Activated T-cell treated with anti-CD3 and anti-CD28 coated beads for 48 hours (primary cell): ENCODE data around the gene IL9.
"Not testable (repeated sequence)": the region's sequence is repeated elsewhere in the genome, so short reads cannot be mapped to it uniquely, and the experiment has no call there.

Source experiments
- DNase-seq: peaks from one replicate; pipeline ENCODE4 v3.0.0-alpha.2; 2020; ENCODE audit warnings: low read depth

IL9 gene

GRCh38 chr5:135868681-135869080 is 27.0 kb downstream of the IL9 start:
- DNase-seq: no peak

GRCh38 chr5:135867599-135867998 is 28.0 kb downstream of the IL9 start:
- DNase-seq: no peak

- DNase-seq: no peak
Observed at GRCh38 chr5:135866016-135866415, 29.6 kb downstream of the IL9 start.

- no peak for DNase-seq
Observed at GRCh38 chr5:135864503-135865435, 30.9 kb downstream of the IL9 start.

- no peak for DNase-seq
Observed at GRCh38 chr5:135862744-135863143, 32.9 kb downstream of the IL9 start.

- no peak for DNase-seq
Observed at GRCh38 chr5:135862086-135862485, 33.6 kb downstream of the IL9 start.

GRCh38 chr5:135861641-135862040 is 34.0 kb downstream of the IL9 start:
- no peak for DNase-seq

GRCh38 chr5:135859641-135860040 is 36.0 kb downstream of the IL9 start:
- DNase-seq: no peak

- not testable (repeated sequence) for DNase-seq
Observed at GRCh38 chr5:135859186-135859585, 36.5 kb downstream of the IL9 start.

GRCh38 chr5:135857630-135858311 is 37.9 kb downstream of the IL9 start:
- DNase-seq: no peak

GRCh38 chr5:135851915-135852845 is 43.5 kb downstream of the IL9 start:
- DNase-seq: no peak

GRCh38 chr5:135851186-135851914 is 44.3 kb downstream of the IL9 start:
- DNase-seq: no peak

GRCh38 chr5:135850671-135851070 is 45.0 kb downstream of the IL9 start:
- no peak for DNase-seq

GRCh38 chr5:135850231-135850630 is 45.4 kb downstream of the IL9 start:
- DNase-seq: no peak

- no peak for DNase-seq
Observed at GRCh38 chr5:135847976-135848375, 47.7 kb downstream of the IL9 start.

GRCh38 chr5:135846311-135846710 is 49.3 kb downstream of the IL9 start:
- DNase-seq: no peak

GRCh38 chr5:135843571-135844337 is 51.9 kb downstream of the IL9 start:
- no peak for DNase-seq

GRCh38 chr5:135842737-135843136 is 52.9 kb downstream of the IL9 start:
- DNase-seq: no peak
